K562 (cell line): ENCODE measurements around the gene PLAAT4. TPM values are rescaled to one million over a fixed set of nuclear protein-coding genes. Genes with fewer than 3 reads are reported as not detected.
"Not testable (repeated sequence)": the region's sequence is repeated elsewhere in the genome, so short reads cannot be mapped to it uniquely, and the experiment has no call there.

Source experiments
- ATAC-seq: fragments of 200-7000 bp; cut with Tn5 transposase; 3 replicates; pipeline ENCODE4 v1.9.1; 2020; ENCODE audit warnings: moderate library complexity
- BruUV-seq: library from RNA; stranded (reverse); fragments of 400-500 nt; replicated peaks from 2 replicates; lab custom pipeline; 2021; lab: Mats Ljungman, UMichigan
- CTCF ChIA-PET: fragments of 300-600 bp; formaldehyde crosslinking; extraction: SDS; loops from one replicate; lab custom pipeline; 2021; ENCODE audit warnings: low intra/inter-chr PET ratio; lab: Yijun Ruan, JAX
- POLR2A ChIA-PET: fragments of 300-600, 350-650 bp; sonication (Branson Sonifier 250); formaldehyde crosslinking; extraction: SDS; loops from one replicate; lab custom pipeline; 2021; ENCODE audit warnings: antibody characterized with exemption, inconsistent platforms; lab: Yijun Ruan, JAX
- DNase-seq, 4 experiments: peaks; one replicate each; pipeline versions ENCODE4 v3.0.0 to v3.0.0-alpha.2; 2011 to 2018; ENCODE audit warnings: low spot score in 3 of 4, mixed read lengths in 3 of 4; ENCODE audit errors: extremely low read depth in 1 of 4
- FAIRE-seq: peaks from 2 replicates; lab custom pipeline; 2011; peaks lifted over from hg19 to GRCh38; lab: Jason Lieb, UNC
- H2AFZ ChIP-seq: 2 replicates; pipeline ENCODE4 v1.6.0; 2011; ENCODE audit warnings: low read depth, low read length, control low read depth, inconsistent platforms
- H3K27ac ChIP-seq: fragments of 200-600 bp; 3 replicates; pipeline ENCODE4 v1.8.0; 2011; ENCODE audit warnings: low read depth, mild to moderate bottlenecking, control low read depth, inconsistent platforms, low read length, moderate library complexity, mixed read lengths; ENCODE audit errors: extremely low read depth
- H3K27me3 ChIP-seq, 2 experiments: fragments of 300-600 bp in 1 of 2; 2 replicates in 1 of 2; 3 replicates in 1 of 2; pipeline versions ENCODE4 v1.6.0 to v1.8.0; 2011; ENCODE audit warnings: inconsistent platforms in 2 of 2, low read length in 2 of 2, mild to moderate bottlenecking in 1 of 2, mixed read lengths in 1 of 2, moderate library complexity in 1 of 2; ENCODE audit not compliant: control insufficient read depth in 2 of 2, insufficient read depth in 2 of 2
- H3K36me3 ChIP-seq: fragments of 300-600 bp; 3 replicates; pipeline ENCODE4 v1.8.0; 2011; ENCODE audit warnings: mild to moderate bottlenecking, low read length, inconsistent platforms; ENCODE audit not compliant: control insufficient read depth, insufficient read depth
- H3K4me1 ChIP-seq, 2 experiments: fragments of 200-600 bp in 1 of 2; replicated peaks in 1 of 2; 2 replicates in 1 of 2; 3 replicates in 1 of 2; pipeline versions ENCODE4 v1.5.1 to v1.8.0; 2011; ENCODE audit warnings: inconsistent platforms in 2 of 2, low read length in 2 of 2, mild to moderate bottlenecking in 1 of 2, mixed read lengths in 1 of 2, moderate library complexity in 1 of 2; ENCODE audit not compliant: control insufficient read depth in 2 of 2, insufficient read depth in 2 of 2
- H3K4me2 ChIP-seq: 2 replicates; pipeline ENCODE4 v1.6.1; 2011; ENCODE audit warnings: low read length, control low read depth, inconsistent platforms, mixed read lengths; ENCODE audit not compliant: insufficient read depth
- H3K4me3 ChIP-seq: fragments of 200-600 bp; sonication (generic), shearing (Covaris generic); 2 replicates; pipeline ENCODE4 v1.5.1; 2016; ENCODE audit warnings: control low read depth, inconsistent platforms
- H3K79me2 ChIP-seq: fragments of 200-600 bp; 3 replicates; pipeline ENCODE4 v1.8.0; 2011; ENCODE audit warnings: low read length, inconsistent platforms; ENCODE audit not compliant: control insufficient read depth, insufficient read depth
- H3K9ac ChIP-seq, 2 experiments: 2 replicates each; pipeline versions ENCODE4 v1.6.0 to v1.6.1; 2011; ENCODE audit warnings: low read depth in 2 of 2, low read length in 2 of 2, control low read depth in 1 of 2, inconsistent platforms in 1 of 2, mild to moderate bottlenecking in 1 of 2, mixed read lengths in 1 of 2; ENCODE audit not compliant: insufficient read depth in 1 of 2
- H3K9me1 ChIP-seq: one replicate; pipeline ENCODE4 v1.6.0; 2011; ENCODE audit warnings: inconsistent platforms, mild to moderate bottlenecking, low read length, moderate library complexity; ENCODE audit not compliant: control insufficient read depth, insufficient read depth
- H3K9me3 ChIP-seq: replicated peaks from 2 replicates; pipeline ENCODE4 v1.5.1; 2011; ENCODE audit warnings: low read depth, low read length, inconsistent platforms; ENCODE audit not compliant: control insufficient read depth, insufficient read depth
- H4K20me1 ChIP-seq: replicated peaks from 2 replicates; pipeline ENCODE4 v1.6.1; 2011; ENCODE audit warnings: low read length, inconsistent platforms, mixed read lengths; ENCODE audit not compliant: control insufficient read depth, insufficient read depth
- MEF2D ChIP-seq: conservative IDR thresholded peaks from 2 replicates; pipeline ENCODE4 v1.6.1; 2016; ENCODE audit warnings: low read depth, missing genetic modification characterization, missing compliant biosample characterization
- PYGO2 ChIP-seq: fragments of 450-650 bp; IDR thresholded peaks from 2 replicates; pipeline ENCODE4 v1.6.1; 2016; ENCODE audit warnings: mild to moderate bottlenecking, missing genetic modification characterization, moderate library complexity, missing compliant biosample characterization
- SMAD3 ChIP-seq: fragments of 450-650 bp; formaldehyde crosslinking; conservative IDR thresholded peaks from 2 replicates; pipeline ENCODE4 v1.4.0; 2020; ENCODE audit warnings: mild to moderate bottlenecking
- WGBS: fragments of 100-300 bp; shearing (Covaris generic); methylation state at CpG from one replicate; pipeline ENCODE4 v1.1.6; 2016; ENCODE audit warnings: low coverage, mixed read lengths; ENCODE audit not compliant: insufficient coverage; ENCODE audit errors: missing lambda C conversion rate; 5-methylcytosine and 5-hydroxymethylcytosine counted together
- in situ Hi-C: fragments of 300-500 bp; cut with MboI; formaldehyde crosslinking; loops from 4 replicates; pipeline ENCODE4 v1.15.0; 2018; ENCODE audit warnings: inconsistent platforms, mixed read lengths
- intact Hi-C: fragments of 100-400 bp; cut with micrococcal nuclease; formaldehyde crosslinking; loops from 2 replicates; pipeline ENCODE4 v1.14.2; 2022
- polyA plus RNA-seq, 8 experiments: library from polyadenylated mRNA; depleted of rRNA in 4 of 8; stranded (reverse) in 5 of 8; unstranded in 3 of 8; fragments of >200 nt; fragmentation: Nextera tagmentation in 2 of 8; fragmentation: Illumina TruSeq in 1 of 8; extraction: Ambion mirVana in 2 of 8; extraction: Trizol in 1 of 8; gene quantifications; 2 replicates each; pipeline versions ENCODE4 v1.2.1 to v1.2.3, GENCODE V29; 2011 to 2014; ENCODE audit warnings: inconsistent platforms in 1 of 8, missing spikeins in 1 of 8
- total RNA-seq, 7 experiments: library from RNA; depleted of rRNA in 6 of 7; stranded (reverse); fragments of >200 nt in 6 of 7; fragmentation: Illumina TruSeq in 2 of 7; extraction: Trizol in 2 of 7; gene quantifications; 2 replicates each; pipeline versions ENCODE4 v1.2.1 to v1.2.3, GENCODE V29; 2011 to 2021; ENCODE audit warnings: low replicate concordance in 1 of 7
- TF ChIP-seq, protein P1 (sequence below), 2 experiments: fragments of 250-450 bp in 1 of 2; fragments of 450-650 bp in 1 of 2; sonication (Bioruptor Pico) in 1 of 2; IDR thresholded peaks; 2 replicates each; pipeline versions ENCODE4 v1.6.1 to v1.8.0; 2016 to 2021; ENCODE audit warnings: mild to moderate bottlenecking in 2 of 2, moderate library complexity in 2 of 2, missing compliant biosample characterization in 1 of 2, missing genetic modification characterization in 1 of 2
- TF ChIP-seq, protein P2 (sequence below): fragments of 450-650 bp; IDR thresholded peaks from 2 replicates; pipeline ENCODE4 v1.6.1; 2016; ENCODE audit warnings: missing biosample characterization, missing genetic modification characterization

Gene PLAAT4
- total and polyA plus RNA-seq, 9 of the 15 experiments (the other 6 are each of a cell fraction or from before 2014, with no cell fraction given): 0.54 to 3.0 (median 1.3) TPM; not detected in 1

DNA sequence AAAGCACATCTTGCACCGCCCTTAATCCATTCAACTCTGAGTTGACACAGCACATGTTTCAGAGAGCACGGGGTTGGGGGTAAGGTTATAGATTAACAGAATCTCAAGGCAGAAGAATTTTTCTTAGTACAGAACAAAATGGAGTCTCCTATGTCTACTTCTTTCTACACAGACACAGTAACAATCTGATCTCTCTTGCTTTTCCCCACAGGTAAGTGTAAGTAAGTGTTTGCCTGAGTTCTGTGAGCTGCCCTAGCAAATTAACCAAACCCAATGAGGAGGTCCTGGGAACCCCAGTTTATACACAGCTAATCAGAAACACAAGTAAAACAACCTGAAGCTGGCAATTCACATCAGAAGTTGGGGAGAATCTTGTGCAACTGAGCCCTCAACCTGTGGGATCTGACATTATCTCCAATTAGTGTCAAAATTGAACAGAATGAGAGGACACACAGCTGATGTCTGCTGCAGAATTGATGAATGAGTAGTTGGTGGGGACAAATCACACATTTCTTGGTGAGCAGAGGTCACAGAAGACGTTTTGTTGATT lies 7.8 kb upstream of the PLAAT4 start (continued):
- TF ChIP-seq MEF2D (tag) (0 out of 2 replicates have a peak, but pooled peaks have one; percentile 55), PYGO2 (tag) (peak; percentile 82), SMAD3 (peak; percentile 74)
- TF ChIP-seq, protein P1, sequence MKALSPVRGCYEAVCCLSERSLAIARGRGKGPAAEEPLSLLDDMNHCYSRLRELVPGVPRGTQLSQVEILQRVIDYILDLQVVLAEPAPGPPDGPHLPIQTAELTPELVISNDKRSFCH (CRISPR knock-in tag; IDR thresholded peaks at IDR 0.05): not testable (repeated sequence)
- TF ChIP-seq, protein P1 (tag; IDR thresholded peaks at IDR 0.05): peak; percentile 86; the same call in 1 of the 2 replicates
- TF ChIP-seq, protein P2, sequence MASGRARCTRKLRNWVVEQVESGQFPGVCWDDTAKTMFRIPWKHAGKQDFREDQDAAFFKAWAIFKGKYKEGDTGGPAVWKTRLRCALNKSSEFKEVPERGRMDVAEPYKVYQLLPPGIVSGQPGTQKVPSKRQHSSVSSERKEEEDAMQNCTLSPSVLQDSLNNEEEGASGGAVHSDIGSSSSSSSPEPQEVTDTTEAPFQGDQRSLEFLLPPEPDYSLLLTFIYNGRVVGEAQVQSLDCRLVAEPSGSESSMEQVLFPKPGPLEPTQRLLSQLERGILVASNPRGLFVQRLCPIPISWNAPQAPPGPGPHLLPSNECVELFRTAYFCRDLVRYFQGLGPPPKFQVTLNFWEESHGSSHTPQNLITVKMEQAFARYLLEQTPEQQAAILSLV: 0 out of 2 replicates have a peak, but pooled peaks have one; percentile 49

DNA sequence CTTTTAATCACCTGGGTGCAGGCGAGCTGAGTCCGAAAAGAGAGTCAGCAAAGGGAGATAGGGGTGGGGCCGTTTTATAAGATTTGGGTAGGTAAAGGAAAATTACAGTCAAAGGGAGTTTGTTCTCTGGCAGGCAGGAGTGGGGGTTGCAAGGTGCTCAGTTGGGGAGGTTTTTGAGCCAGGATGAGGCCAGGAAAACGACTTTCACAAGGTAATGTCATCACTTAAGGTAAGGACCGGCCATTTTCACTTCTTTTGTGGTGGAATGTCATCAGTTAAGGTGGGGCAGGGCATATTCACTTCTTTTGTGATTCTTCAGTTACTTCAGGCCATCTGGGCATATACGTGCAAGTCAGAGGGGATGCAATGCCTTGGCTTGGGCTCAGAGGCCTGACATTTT lies 7.2 kb upstream of the PLAAT4 start:
- CTCF ChIA-PET, H3K9me1 ChIP-seq, in situ Hi-C loops, DNase-seq, ATAC-seq, H3K9me3 ChIP-seq, H3K4me2 ChIP-seq, H3K79me2 ChIP-seq, H3K9ac ChIP-seq, H3K27ac ChIP-seq, intact Hi-C loops, H3K27me3 ChIP-seq, FAIRE-seq, H4K20me1 ChIP-seq, BruUV-seq, H3K4me3 ChIP-seq, H3K36me3 ChIP-seq: not testable (repeated sequence)
- WGBS: 30% methylated on average over 6 of the region's 6 CpGs
- POLR2A ChIA-PET: interaction anchor here (0.7 to 1.2 kb wide), 2 partner anchors 9 to 282 kb away, joined by 3 read pairs; no protein-coding TSS in a partner anchor
- peak overlapping the region; percentile 63; the same call in 1 of the 2 replicates for H2AFZ ChIP-seq
- peaks cover 0 to 40% of the 10 kb centered on the region in 2 experiments; a peak in 4 of 5 replicates for H3K4me1 ChIP-seq
